Activated naive CD8-positive, alpha-beta T cell treated with anti-CD3 and anti-CD28 coated beads, Interleukin-2, amount 50 U/mL, for 16 hours (primary cell): ENCODE data around the gene NFATC3.
A peak's percentile ranks its signal among the peaks of the same experiment; 100 is the strongest.

Experiments
- DNase-seq: peaks from one replicate; pipeline ENCODE4 v3.0.0-alpha.2; 2020; ENCODE audit warnings: low read depth, low spot score

The NFATC3 gene

DNA sequence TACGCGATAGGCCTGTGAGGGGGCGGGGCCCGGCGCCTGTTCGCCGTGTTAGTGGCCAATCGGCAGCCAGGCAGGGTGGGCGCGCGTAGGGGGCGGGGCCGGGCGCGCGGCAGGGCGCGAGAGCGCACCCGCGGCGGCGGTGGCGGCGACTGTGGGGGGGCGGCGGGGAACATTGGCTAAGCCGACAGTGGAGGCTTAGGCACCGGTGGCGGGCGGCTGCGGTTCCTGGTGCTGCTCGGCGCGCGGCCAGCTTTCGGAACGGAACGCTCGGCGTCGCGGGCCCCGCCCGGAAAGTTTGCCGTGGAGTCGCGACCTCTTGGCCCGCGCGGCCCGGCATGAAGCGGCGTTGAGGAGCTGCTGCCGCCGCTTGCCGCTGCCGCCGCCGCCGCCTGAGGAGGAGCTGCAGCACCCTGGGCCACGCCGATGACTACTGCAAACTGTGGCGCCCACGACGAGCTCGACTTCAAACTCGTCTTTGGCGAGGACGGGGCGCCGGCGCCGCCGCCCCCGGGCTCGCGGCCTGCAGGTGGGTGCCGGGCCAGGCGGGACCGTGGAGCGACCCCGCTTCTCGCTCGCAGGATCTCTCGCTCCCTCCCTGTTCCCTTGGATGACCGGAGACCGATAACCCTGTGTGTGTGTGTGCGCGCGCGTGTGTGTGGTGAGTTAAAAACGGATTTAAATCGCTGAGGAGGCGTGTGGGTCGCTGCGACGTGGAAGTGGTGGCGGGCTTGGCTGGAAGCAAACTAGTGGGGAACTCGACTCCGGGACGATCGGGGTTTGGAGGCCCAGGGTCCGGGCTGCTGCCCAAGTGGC, at the start of gene NFATC3:
Gene NFATC3, plus strand, starts transcription at position 112 of the 813 bp plus-strand sequence. Its CDS starts 312 bp downstream, at position 424.
- DNase-seq = peak; percentile 97

DNA sequence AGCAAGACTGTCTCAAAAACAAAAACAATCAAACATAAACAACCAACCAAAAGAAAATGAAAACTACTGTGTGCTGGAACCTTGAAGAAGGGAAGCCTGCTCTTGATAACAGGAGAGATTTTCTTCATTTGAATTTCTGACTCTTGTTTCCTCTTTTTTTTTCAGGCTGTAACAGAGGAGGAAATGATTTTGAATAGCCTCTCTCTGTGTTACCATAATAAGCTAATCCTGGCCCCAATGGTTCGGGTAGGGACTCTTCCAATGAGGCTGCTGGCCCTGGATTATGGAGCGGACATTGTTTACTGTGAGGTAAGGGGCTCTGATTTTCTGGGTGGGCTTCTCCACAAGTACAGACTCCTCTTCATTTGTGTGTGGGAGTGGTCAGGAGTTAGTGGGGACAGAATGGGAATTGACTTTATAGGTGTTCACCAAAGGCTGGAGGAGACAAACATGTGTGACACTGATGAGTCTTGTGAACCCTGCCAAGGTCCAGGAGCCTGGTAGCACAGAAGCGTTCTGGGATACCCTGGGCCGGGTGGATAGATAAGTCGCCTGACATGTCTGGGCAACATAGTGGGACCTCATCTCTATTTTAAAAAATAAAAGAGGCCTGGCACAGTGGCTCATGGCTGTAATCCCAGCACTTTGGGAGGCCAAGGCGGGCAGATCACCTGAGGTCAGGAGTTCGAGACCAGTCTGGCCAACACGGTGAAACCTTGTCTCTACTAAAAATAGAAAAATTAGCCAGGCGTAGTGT, 47.2 kb upstream of the NFATC3 start:
- no peak for DNase-seq

DNA sequence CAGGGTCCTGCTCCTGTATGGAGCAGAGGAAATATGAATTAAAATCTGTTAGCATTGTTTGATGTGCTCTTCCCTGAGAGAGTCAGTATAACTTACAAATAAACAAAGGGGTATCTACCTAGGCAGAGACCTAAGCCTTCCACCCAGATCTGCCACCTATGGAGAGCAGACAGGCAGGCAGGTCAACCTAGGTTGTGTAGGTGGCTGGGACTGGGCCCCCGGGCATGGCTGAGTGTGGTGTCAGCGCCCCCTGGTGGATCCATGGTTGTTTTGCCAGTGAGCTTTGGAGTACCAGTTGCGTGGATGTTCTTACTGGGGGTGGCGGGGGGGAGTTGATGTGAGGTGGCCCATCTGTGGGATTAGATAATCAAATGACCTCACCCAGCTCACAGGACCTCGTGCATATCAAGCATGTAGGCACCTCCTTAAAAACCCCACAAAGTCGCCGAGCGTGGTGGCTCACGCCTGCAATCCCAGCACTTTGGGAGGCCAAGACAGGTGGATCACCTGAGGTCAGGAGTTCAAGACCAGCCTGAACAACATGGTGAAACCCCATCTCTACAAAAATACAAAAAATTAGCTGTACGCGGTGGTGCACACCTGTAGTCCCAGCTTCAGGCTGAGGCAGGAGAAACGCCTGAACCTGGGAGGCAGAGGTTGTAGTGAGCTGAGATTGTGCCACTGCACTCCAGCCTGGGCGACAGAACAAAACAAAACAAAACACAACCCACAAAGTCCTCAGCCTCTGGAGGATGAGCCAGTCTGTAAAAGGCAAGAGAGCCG, 44.5 kb upstream of the NFATC3 start:
- DNase-seq = peak; percentile 84

DNA sequence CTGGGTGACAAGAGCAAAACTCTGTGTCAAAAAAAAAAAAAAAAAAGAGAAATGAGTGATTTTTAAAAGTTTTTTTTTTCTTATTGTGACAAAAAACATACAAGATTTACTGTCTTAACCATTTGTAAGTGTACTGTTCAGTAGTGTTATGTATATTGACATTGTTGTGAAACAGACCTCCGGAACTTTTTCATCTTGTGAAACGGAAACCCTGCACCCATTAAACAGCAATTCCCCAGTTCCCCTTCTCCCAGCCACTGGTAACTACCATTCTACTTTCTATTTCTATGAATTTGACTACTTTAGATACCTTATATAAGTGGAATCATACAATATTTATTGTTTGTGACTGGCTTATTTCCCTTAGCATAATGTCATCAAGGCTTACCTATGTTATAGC, 43.4 kb upstream of the NFATC3 start:
- no peak for DNase-seq

DNA sequence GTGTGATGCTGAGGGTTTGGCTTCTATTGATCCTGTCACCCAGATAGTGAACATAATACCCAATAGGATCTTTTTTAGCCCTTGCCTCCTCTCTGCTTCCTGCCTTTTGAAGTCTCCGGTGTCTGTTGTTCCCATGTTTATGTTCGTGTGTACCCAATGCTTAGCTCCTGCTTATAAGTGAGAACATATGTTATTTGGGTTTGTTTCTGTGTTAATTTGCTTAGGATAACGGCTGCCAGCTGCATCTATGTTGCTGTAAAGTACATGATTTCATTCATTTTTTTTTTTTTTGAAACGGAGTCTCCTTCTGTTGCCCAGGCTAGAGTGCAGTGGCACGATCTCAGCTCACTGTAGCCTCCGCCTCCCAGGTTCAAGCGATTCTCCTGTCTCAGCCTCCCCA, 39.1 kb upstream of the NFATC3 start:
- no peak for DNase-seq

DNA sequence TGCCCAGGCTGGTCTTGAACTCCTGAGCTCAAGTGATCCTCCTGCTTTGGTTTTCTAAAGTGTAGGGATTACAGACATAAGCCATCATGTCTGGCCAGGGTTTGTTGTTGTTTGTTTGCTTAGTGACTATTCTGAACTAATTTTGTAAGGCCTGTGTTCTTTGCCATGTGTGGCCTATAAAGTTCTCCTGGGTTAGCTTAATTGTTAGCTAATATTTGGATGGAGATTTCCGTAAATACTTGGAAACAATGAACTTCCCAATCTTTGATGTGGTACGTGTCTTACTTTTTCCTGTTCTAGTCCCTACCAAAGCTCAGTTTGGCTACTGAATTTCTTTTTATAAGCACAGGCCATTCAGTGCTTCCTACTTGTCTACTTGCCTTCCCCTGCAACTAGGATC, 37.2 kb upstream of the NFATC3 start:
- no peak for DNase-seq

DNA sequence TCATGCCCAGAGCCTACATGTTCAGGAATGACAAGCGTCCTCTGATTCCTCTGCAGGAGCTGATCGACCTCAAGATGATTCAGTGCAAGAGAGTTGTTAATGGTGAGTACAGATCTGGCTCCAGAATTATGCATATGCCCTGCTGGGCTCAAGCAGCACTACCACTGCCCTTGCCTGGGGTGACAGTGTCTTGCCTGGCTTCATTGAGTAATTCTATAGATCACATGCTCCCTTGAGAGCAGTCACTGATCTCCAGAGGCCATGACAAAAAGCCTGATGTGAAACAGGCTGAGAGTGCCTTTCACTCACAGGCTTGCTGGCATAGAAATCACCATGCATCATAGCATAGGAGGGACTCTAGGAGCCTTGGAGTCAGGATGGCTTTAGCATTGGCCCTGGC, 35.7 kb upstream of the NFATC3 start:
- DNase-seq = no peak

DNA sequence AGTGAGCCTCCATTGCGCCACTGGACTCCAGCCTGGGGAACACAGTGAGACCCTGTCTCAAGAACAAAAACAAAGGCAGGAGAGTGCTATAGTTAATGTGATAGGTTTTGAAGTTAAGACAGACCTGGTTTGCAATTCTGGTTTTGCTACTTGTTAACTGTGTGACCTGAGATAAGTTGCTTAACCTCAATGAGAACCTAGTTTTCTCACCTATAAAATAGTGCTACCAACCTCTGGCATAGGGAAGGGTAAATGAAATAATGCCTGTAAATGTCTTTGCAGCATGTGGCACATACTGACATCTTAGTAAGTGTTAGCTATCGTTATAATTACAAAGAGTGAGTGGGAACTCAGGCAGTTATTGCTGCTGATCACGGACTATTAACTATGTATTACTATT, 29.8 kb upstream of the NFATC3 start:
- DNase-seq = no peak

DNA sequence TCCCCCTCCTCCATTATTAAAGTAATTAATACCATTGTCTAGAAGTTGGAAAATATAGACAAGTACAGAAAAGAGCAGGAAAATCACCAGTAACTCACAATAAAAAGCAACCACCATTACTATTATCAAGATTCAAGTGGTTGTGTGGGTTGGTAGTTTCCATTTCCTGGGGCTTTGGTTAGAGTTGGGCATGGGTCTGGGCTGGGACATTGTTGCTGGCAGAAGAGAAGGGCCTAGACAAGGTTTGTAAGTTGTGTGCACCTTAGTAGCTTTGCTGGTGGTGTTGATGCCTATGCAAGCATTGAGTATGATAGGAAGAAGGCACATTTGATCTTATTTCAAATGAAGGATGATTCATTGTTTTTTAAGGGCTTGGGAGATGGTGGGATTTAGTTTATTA, 25.4 kb upstream of the NFATC3 start:
- DNase-seq = no peak

DNA sequence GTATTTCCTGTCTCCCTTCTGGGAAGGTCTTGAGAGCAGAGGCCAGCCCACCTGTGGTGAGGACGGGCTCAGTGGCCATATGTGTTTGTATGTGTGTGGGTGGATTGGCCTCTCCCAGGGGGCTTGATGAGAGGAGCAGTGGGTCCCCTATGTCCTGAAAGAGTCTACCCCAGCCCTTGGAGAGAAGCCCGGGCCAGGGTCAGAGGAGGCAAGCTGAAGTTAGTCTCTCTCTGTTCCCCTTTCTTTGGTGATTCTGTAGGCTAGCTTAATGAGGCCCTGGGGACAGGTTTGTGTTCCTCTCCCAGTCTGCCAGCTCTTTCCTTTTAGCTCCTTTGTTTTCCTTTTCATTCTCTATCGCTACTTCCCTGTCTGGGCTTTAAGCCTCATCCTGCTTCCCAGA, 23.8 kb upstream of the NFATC3 start:
- DNase-seq = no peak

DNA sequence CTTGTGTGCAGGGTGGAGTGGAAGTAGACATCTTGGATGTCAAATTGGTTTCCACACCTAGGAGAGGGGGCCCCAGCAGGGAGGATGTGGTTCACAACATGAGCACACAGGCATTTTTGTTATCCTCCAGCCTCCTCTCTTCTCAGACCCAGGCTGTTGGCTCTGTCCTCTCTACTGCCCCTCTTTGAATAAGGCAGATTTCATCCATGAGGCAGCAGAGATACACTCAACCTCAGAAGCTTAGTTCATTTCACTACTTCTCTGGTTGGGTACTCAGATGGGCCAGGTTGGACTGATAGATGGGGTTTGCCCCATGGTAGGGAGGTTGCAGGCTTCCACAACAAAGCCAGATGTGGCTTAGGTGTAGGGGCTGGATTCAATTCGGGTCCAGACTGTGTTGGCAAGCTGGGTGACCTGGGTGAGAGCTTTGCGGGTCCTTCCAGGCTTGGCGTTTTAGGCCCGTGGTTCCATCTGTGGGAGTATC, 22.2 kb upstream of the NFATC3 start:
- DNase-seq = no peak

DNA sequence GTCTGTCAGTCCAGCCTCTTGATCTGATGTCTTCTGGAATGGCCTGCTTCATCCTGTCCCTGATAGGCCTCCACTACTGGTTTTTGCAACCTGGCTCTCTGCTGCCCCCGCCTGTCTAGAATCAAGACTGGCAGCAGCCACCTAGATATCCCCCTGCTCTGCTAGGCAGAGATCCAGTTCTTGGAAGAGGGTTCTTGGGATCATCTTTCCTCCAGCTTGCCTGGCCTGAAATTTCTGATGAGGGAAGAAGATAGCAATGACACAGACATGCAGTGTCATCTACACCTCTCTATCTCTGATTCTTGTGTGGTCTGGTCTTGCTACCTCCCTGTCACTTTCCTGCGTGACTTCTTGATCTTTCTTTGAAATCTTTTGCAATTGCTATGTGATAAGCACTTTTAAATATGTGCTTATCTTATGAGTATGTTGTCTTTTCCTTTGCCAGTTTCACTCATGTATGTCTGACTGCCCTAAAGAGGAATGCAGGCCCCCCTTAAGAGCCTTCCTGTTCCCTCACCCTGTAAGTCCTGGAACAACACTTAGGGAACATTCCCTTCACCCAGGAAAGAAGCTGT, 20.3 kb upstream of the NFATC3 start:
- no peak for DNase-seq

DNA sequence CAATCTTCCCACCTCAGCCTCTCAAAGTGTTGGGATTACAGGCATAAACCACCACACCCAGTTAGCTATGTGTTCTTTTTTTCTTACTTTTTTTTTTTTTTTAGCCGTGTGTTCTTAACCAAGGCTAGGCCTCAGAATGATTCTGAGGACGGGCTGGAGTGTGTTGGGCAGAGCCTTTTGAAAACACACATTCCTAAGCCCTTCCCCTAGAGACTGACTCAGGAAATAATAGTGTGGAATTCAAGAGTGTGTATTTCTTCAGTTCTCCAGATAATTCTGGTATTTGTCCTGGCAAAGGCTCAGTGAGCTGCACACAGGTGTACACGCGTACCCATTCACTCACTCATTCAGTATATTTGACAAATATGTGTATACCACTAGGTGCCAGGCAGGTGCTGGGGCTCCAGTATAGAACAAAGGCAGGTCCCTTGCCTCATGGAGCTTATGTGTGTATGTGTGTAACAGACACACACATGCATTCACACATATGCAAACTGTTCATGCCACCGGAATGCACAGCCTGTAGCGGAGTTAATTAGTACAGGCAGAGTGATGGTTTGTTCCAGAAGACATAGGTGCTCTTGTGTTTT, 19.4 kb upstream of the NFATC3 start:
- DNase-seq = no peak

DNA sequence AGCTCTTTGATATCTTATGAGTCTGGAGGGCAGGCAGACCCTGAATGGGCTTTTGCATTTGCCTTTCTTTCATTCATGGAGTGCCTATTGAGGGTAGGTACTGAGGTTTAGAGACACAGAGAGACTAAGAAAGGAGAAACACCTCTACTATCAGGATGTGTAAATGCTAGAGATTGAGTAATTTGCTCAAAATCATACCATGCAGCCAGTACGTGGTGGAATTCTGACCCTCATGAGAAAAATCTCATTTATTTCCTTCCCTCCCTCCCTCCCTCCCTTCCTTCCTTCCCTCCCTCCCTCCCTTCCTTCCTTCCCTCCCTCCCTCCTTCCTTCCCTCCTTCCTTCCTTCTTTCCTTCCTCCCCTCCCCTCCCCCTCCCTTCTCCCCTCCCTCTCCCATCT, 18.4 kb upstream of the NFATC3 start:
- no peak for DNase-seq

DNA sequence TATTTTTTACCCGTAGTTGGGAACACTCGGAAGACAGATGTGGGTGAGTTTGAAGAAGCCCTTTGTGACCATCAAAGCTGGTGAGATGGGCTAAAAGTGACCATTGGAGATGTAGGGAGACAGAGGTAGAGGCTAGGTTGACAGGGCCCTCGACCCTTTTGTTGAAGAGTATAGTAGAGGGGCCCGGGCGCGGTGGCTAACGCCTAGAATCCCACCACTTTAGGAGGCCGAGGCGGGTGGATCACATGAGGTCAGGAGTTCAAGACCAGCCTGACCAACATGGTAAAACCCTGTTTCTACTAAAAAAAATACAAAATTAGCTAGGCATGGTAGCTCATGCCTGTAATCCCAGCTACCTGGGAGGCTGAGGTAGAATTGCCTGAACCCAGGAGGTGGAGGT, 16.2 kb upstream of the NFATC3 start:
- DNase-seq = no peak

DNA sequence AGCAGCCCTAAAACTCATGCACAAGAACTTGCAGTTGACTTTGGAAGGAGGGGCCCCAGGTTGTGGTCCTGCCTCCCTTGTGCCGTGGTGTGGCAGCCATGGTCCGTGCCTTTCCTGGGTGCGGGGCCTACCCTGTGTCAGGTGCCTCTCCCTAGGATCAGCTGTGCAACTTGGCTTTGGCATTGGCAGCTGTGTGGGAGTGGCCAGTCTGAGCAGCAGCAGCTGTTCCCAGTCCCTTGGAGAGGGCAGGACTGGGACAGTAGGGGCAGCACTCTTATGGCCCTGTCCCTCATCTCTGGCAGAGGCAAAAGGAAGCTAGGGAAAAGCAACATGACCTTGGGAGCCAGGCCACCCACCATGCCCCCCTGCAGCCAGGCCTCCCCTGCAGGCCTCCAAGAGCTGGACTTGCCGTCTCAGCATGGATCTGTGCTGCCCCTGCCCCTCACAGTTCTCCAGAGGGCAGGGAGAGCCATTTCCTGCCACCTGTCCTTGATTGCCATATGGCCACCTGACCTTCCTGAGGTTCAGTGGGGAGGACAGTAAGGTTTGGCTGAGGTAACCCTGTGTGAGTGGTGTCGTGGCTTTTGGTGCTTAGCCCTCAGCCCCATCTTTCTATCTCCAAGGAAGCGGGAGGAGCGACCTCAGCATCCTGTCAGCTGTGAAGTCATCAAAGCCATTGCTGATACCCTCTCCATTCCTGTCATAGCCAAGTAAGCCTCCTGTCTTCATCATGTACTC, 15.5 kb upstream of the NFATC3 start:
- no peak for DNase-seq

DNA sequence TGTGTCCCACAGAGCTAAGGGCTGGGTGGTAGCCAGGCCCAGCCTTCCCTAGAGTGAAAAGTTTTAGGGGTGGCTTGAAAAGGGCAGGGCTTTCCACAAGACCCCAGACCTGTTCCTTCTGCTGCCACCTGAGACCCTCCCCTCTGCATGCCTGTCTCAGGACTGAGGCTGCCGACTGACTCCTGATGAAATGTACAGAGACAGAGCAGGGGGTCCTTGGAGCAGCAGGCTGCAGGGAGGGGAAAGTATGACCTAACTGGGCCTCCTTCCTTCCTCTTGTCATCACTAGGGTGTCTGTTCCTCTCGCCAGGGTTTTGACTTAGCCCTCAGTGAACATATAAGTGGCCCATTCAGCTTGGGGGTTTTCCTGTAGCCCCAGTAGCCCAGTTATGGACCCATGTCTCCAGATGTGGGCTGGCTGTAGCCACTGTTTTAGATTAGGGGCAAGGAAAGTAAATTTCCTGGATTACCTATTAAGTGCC, 14.9 kb upstream of the NFATC3 start:
- DNase-seq = no peak

DNA sequence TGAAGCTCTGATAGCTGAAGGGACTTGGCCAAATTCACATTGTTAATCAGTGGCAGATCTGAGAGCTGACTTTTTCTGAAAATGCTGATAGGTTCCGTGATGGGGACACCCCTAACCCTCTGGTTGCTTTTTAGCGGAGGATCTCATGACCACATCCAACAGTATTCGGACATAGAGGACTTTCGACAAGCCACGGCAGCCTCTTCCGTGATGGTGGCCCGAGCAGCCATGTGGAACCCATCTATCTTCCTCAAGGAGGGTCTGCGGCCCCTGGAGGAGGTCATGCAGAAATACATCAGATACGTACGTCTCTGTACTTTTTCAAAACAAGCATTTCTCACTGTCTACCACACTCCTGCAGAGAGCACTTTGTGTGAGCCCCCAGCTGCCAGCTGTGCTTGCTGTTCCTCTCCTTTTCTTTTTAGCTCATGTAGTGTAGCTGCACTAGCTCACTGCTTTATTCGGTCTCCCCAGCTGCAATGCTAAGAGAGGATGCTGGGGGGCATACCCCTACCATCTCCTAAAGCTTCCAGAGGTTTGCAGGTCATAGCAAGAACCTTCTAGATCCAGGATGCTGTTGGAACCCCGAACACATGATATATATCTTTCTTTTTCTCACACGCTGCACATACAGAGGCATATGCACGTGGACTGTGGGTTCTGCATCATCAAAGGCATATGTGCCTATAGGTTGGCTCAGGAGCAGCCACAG, 14.2 kb upstream of the NFATC3 start:
- no peak for DNase-seq

DNA sequence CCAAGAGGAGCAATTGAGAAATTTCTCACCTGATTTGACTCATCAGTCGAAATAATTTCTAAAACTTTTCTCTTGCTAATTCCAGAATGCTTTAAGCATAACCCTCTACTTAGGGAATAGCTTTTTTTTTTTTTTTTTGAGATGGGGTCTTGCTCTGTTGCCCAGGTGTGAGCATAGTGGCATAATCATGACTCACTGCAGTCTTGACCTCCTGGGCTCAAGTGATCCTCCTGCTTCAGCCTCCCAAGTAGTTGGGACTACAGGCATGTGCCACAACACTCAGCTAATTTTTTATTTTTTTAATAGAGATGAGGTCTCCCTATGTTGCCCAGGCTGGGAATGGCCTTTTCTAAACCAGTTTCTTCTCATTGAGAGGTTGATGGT, 13.7 kb upstream of the NFATC3 start:
- no peak for DNase-seq
